GM20000 (cell line): ENCODE data around the gene ASNSD1.
"Not testable (repeated sequence)": the region's sequence is repeated elsewhere in the genome, so short reads cannot be mapped to it uniquely, and the experiment has no call there.

Experiments used
- DNase-seq: peaks from one replicate; pipeline ENCODE4 v3.0.0; 2012; ENCODE audit warnings: low spot score
- TF ChIP-seq, protein P1 (sequence below): IDR thresholded peaks from 2 replicates; pipeline ENCODE4 v1.5.1; 2012; ENCODE audit warnings: mild to moderate bottlenecking, control low read depth; ENCODE audit errors: extremely low read depth, missing control alignments

Gene ASNSD1

DNA sequence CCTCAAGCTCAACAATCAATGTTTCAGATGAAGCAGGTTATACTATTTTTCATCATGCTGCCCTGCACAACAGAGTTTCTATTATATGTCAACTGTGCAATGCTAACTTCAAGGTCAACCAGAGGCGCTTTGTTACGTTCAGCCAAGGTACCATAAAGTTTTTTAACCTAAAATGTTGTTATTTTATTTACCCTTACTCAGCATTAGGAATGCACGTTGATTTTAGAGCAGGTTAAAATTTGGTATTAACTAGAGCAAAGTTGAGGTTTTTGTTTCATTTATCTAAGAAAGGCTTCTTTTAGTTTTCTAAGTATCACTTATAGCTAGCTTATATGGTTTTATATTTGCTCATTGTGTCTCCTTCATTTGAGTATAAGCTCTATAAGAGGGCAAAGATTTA is 35.0 kb downstream of the ASNSD1 start:
- DNase-seq = no peak
- TF ChIP-seq, protein P1, sequence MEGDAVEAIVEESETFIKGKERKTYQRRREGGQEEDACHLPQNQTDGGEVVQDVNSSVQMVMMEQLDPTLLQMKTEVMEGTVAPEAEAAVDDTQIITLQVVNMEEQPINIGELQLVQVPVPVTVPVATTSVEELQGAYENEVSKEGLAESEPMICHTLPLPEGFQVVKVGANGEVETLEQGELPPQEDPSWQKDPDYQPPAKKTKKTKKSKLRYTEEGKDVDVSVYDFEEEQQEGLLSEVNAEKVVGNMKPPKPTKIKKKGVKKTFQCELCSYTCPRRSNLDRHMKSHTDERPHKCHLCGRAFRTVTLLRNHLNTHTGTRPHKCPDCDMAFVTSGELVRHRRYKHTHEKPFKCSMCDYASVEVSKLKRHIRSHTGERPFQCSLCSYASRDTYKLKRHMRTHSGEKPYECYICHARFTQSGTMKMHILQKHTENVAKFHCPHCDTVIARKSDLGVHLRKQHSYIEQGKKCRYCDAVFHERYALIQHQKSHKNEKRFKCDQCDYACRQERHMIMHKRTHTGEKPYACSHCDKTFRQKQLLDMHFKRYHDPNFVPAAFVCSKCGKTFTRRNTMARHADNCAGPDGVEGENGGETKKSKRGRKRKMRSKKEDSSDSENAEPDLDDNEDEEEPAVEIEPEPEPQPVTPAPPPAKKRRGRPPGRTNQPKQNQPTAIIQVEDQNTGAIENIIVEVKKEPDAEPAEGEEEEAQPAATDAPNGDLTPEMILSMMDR = no peak

DNA sequence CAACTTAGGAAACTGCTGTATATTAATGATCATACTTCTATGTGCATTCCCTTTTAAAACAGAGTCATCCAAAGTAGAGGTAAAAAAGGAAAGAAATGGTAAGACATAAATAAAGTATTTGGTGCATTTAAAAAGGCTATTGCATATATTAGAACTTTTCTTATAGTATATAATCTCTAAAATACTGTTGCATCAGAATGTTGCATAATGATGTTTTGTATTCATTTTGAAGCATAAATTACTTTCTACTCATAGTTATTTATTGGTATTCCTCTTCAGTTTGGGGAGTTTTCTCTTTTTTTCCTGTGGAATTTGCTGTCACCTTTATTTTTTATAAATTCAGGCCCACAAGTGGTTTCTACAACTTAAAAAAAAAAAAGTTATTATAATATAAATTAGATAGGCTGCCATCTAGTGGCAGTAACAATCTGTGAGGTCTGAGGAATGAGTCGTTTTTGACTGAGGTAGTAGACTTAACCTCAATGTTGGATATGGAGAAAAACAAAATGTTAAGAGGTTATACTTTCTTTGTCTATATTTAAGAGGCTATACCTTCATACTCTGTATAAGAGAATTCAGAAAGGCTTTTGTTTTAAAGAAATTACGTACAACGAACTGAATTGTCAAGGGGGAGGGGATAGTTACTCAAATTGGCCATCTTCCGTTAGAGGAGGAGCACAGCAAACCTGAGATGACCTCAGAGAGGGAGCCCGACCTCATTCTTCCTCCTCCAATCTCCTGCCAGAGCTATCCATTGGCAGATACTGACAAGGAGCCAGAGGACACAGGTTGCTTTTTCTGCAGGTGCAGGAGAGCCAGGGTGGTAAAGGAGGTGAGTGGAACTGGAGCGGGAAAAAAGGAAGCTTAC is 37.0 kb downstream of the ASNSD1 start:
- TF ChIP-seq, protein P1 = peak; percentile 24
- DNase-seq = peak; percentile 28

- TF ChIP-seq, protein P1 = no peak
Measured at GRCh38 chr2:189700681-189701080, 39.4 kb downstream of the ASNSD1 start.

GRCh38 chr2:189702071-189702470 is 40.8 kb downstream of the ASNSD1 start:
- DNase-seq = no peak
- TF ChIP-seq, protein P1 = no peak

More at GRCh38 chr2:189700681-189701080, 39.4 kb downstream of the ASNSD1 start:
- no peak for DNase-seq

GRCh38 chr2:189709501-189710221 is 48.4 kb downstream of the ASNSD1 start:
- no peak for DNase-seq
- TF ChIP-seq, protein P1 = no peak

DNA sequence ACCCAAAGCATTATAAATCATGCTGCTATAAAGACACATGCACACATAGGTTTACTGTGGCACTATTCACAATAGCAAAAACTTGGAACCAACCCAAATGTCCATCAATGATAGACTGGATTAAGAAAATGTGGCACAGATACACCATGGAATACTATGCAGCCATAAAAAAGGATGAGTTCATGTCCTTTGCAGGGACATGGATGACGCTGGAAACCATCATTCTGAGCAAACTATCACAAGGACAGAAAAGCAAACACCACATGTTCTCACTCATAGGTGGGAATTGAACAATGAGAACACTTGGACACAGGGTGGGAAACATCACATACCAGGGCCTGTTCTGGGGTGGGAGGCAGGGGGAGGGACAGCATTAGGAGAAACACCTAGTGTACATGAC is 56.3 kb downstream of the ASNSD1 start:
- DNase-seq = not testable (repeated sequence)

GRCh38 chr2:189719571-189719970 is 58.3 kb downstream of the ASNSD1 start:
- TF ChIP-seq, protein P1 = no peak
- DNase-seq = no peak
